G401.6 (cell line): ENCODE data around the gene PPP2R5A.
"Not testable (repeated sequence)": the region's sequence is repeated elsewhere in the genome, so short reads cannot be mapped to it uniquely, and the experiment has no call there.

Experiments
- FAIRE-seq: peaks from 2 replicates; lab custom pipeline; 2012; peaks lifted over from hg19 to GRCh38; lab: Jason Lieb, UNC

PPP2R5A gene

GRCh38 chr1:212359794-212360479, 74.7 kb downstream of the PPP2R5A start:
- FAIRE-seq = no peak

DNA sequence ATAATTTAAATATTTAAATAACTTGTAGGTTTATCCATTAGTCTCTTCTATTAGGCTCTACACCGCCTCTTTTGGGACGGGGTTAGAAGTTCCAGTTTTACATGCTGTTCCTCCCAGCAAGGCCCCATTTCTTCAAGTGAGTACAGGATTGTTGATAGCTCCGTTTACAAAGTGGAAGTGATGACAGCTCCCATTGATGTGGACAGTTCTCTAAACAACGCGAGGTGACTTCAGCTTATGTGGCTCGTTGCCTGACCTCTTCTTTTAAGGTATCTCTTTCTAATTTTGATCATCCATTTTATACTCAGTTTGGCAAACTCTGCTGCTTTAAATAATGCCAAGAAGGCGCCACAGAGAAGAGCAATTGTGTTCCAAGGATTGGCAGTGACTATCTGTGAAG, 79.8 kb downstream of the PPP2R5A start:
- no peak for FAIRE-seq

GRCh38 chr1:212366901-212367300, 81.7 kb downstream of the PPP2R5A start:
- FAIRE-seq = no peak

DNA sequence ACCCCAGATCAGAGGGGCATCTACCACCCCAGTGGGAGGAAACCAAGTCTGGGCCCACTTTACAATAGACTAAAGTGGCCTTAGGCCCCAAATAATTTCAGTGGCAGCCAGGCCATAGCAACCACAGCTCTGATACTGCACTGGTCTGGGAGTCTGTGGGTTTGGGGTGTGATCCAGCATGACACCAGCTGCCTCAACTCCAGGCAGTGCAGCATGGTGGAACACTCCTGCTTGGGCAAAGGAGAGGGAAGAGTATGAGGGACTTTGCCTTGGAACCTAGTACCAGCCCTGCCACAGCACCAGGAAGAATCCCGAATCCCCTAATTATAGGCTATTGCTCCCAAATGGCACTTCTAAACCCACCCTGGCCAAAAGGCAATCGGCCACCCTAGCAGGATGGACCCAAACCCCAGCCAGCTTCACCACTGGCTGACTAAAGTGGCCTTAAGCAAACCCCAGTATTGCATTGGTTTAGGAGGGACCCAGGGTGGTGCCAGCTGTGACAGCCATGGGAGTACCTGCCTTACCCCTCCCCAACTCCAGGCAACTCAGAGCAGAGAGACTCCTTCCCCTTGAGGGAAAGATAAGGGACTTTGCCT, 82.4 kb downstream of the PPP2R5A start:
- no peak for FAIRE-seq

- FAIRE-seq = peak; percentile 94
These were observed 82.9 kb downstream of the PPP2R5A start for GRCh38 chr1:212368073-212368484.

DNA sequence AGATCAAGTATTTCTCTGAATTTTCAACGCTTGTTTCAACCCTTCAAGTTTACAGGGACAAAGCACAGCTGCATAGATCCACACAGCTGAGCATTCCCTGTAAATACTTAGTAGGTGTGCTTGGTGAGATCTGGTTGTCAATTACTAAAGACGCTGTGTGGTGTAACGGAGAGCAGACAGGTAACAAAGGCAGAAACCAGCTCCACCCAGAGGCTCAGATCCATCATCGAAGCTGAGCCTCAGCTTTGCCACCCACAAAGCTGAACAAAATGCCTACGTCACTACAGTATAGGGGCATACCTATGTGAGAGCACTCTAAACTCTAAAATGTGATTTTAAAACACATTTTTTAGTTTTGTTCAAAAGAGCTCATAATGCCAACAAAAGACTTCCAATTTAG, 90.8 kb downstream of the PPP2R5A start:
- FAIRE-seq = no peak

DNA sequence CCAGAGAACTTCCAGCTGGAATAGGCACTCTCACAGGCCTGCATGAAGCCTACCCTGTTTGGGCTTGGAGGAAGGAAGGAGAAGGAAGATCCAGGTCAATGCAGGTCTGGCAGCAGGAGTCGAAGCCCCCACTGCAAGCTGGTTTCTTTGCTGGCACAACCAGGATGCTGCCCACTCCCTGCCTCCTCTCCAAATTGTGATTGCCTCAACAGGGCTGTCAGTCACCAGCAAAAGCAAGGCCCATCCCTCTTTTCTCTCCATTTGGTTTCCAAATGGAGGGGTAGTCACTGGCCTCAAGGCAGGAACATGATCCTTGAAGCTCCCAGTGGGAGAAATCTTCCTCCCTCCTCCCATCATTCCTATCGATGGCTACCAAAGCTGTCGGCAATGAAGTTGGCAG, 92.4 kb downstream of the PPP2R5A start:
- FAIRE-seq = no peak

- FAIRE-seq = no peak
These were observed 94.2 kb downstream of the PPP2R5A start for GRCh38 chr1:212379366-212379765.

DNA sequence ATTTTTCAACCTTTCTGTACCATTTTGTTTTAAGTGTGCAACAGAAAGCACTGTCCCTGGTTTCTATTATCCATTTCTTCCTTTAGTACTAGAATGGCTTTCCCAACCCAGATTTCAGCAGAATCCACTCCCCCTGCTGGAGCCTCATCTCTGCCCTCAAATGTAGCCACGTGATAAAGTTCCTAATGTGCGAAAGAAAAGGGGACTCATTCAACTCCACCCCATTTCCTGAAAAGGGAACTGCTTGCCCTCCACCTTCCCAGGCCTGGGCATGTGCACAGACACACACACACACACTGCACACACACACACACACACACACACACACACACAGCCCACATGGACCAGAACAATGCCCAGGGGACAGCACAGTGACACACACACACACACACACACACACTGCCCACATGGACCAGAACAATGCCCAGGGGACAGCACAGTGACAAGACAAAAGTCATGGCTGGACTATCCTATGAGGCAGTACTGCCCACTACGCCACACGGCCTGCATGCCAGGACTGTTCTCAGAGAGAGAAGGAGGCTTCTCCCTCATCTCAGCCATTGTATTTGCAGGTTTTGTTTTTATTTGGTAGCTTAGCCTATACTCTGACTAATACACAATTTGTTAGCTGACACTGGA, 96.3 kb downstream of the PPP2R5A start:
- no peak for FAIRE-seq

DNA sequence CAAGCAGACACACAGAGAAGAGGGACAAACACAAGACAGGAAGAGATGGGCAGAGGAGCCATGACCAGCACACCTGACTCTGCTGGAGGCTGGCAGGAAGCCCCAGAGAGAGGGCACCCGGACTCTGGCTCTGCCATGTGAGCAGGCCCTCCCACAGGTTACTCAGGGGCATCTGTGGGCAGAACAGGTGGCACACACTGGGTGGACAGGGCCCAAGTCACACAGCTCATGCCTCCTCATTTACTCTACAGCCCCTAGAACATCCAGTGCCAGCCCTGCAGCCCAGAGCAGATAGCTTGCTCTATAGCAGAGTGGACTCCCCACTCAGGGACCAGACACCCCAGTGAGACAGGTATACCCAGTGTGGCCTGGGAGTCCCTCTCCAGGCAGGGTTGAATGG, 100.8 kb downstream of the PPP2R5A start:
- FAIRE-seq = no peak

DNA sequence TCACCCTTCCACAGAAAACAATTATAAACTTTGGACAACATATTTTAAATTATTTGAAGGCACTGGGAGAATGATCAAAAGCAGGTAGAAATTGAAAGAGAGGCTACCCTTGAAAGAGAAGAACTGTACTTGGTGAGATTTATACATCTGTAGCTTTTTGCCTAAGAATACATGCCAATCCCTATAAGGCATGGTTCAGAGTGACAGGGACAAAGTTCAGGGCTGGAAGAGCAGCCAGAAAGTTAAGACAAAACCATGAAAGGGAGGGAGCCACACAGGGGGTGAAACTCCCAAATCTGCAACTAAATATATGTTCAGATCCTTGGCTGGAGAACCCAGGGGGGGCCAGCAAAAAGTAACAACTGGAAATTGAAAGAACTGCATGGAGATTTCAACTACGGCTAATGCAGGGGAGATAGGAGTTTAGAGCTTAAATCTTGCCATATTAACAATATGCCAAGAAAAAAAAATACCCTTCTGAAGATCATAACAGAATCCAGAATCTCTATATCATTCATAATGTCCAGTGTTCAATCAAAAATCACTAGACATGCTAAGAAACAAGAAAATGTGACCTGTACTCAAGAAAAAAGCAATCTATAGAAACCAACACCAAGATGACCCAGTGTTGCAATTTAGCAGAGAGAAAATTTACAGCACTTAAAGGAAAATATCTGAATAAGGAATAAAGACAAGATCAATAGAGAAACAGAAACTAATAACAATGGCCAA, 103.9 kb downstream of the PPP2R5A start:
- no peak for FAIRE-seq

DNA sequence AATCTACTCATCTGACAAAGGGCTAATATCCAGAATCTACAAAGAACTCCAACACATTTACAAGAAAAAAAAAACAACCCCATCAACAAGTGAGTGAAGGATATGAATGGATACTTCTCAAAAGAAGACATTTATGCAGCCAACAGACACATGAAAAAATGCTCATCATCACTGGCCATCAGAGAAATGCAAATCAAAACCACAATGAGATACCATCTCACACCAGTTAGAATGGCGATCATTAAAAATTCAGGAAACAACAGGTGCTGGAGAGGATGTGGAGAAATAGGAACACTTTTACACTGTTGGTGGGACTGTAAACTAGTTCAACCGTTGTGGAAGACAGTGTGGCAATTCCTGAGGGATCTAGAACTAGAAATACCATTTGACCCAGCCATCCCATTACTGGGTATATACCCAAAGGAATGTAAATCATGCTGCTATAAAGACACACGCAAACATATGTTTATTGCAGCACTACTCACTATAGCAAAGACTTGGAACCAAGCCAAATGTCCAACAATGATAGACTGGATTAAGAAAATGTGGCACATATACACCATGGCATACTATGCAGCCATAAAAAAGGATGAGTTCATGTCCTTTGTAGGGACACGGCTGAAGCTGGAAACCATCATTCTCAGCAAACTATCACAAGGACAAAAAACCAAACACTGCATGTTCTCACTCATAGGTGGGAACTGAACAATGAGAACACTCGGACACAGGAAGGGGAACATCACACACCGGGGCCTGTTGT, 110.6 kb downstream of the PPP2R5A start:
- not testable (repeated sequence) for FAIRE-seq

DNA sequence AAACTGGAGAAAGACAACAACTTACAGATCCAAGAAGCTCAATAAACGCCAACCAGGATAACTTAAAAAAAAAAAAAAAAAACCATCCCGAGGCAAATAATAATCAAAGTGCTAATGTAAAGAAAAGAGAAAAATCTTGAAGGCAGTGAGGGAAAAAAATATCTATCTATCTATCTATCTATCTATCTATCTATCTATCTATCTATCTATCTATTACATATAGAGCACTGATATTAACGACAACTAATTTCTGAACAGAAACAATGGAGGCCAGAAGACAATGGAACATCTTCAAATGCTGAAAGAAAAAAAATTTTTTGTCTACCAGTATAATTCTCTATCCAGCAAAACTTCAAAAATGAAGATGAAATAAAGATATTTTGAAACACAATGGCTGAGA, 111.4 kb downstream of the PPP2R5A start:
- peak; percentile 47 for FAIRE-seq

- no peak for FAIRE-seq
These were observed 112.0 kb downstream of the PPP2R5A start for GRCh38 chr1:212397171-212397570.

GRCh38 chr1:212401042-212401441, 115.8 kb downstream of the PPP2R5A start:
- FAIRE-seq = no peak

- no peak for FAIRE-seq
These were observed 116.8 kb downstream of the PPP2R5A start for GRCh38 chr1:212401838-212402582.

- FAIRE-seq = no peak
These were observed 117.6 kb downstream of the PPP2R5A start for GRCh38 chr1:212402666-212403321.

- no peak for FAIRE-seq
These were observed 125.1 kb downstream of the PPP2R5A start for GRCh38 chr1:212410231-212410820.
